Esophagus (tissue), 2 donors: ENCODE data around the gene IRF4. TPM values are rescaled to one million over a fixed set of nuclear protein-coding genes. Genes with fewer than 3 reads are reported as not detected.

Experiments
- H3K27ac ChIP-seq, 2 donors: one replicate each; pipeline ENCODE4 v1.5.1; 2013; ENCODE audit warnings: low read depth in 2 of 2, mild to moderate bottlenecking in 2 of 2, inconsistent platforms in 1 of 2, low read length in 1 of 2, moderate library complexity in 1 of 2
- H3K27me3 ChIP-seq, 2 donors: one replicate each; pipeline ENCODE4 v1.6.1; 2013; ENCODE audit warnings: low read length in 2 of 2, control low read depth in 1 of 2, mild to moderate bottlenecking in 1 of 2; ENCODE audit not compliant: insufficient read depth in 2 of 2, control insufficient read depth in 1 of 2
- H3K36me3 ChIP-seq, 2 donors: one replicate each; pipeline ENCODE4 v1.6.1; 2013; ENCODE audit warnings: low read length in 1 of 2; ENCODE audit not compliant: control insufficient read depth in 2 of 2, insufficient read depth in 2 of 2
- H3K4me1 ChIP-seq, 2 donors: one replicate each; pipeline ENCODE4 v1.6.1; 2013; ENCODE audit warnings: low read length in 1 of 2; ENCODE audit not compliant: control insufficient read depth in 2 of 2, insufficient read depth in 2 of 2
- H3K4me3 ChIP-seq, 2 donors: one replicate each; pipeline ENCODE4 v1.5.1; 2013; ENCODE audit warnings: low read length in 2 of 2, mild to moderate bottlenecking in 2 of 2, low read depth in 1 of 2, moderate library complexity in 1 of 2
- H3K9me3 ChIP-seq, 2 donors: one replicate each; pipeline ENCODE4 v1.6.1; 2013; ENCODE audit warnings: mild to moderate bottlenecking in 2 of 2, low read depth in 1 of 2, low read length in 1 of 2, moderate library complexity in 1 of 2; ENCODE audit not compliant: control insufficient read depth in 2 of 2, insufficient read depth in 1 of 2
- WGBS, 2 donors: extraction: QIAGEN DNeasy Blood & Tissue Kit; methylation state at CpG; one replicate each; pipeline ENCODE4 v1.1.7; 2013; 5-methylcytosine and 5-hydroxymethylcytosine counted together
- polyA plus RNA-seq, 2 donors: library from polyadenylated mRNA; stranded (reverse); fragments of 200-250 nt; gene quantifications; one replicate each; pipeline ENCODE4 v1.2.3, GENCODE V29; 2013
- donor health status: healthy with polysubstance abuse.
- donor health status: Bipolar disorder and iron deficiency.

The IRF4 gene
- polyA plus RNA-seq, 2 donors, result 0.27 to 0.28 TPM

DNA sequence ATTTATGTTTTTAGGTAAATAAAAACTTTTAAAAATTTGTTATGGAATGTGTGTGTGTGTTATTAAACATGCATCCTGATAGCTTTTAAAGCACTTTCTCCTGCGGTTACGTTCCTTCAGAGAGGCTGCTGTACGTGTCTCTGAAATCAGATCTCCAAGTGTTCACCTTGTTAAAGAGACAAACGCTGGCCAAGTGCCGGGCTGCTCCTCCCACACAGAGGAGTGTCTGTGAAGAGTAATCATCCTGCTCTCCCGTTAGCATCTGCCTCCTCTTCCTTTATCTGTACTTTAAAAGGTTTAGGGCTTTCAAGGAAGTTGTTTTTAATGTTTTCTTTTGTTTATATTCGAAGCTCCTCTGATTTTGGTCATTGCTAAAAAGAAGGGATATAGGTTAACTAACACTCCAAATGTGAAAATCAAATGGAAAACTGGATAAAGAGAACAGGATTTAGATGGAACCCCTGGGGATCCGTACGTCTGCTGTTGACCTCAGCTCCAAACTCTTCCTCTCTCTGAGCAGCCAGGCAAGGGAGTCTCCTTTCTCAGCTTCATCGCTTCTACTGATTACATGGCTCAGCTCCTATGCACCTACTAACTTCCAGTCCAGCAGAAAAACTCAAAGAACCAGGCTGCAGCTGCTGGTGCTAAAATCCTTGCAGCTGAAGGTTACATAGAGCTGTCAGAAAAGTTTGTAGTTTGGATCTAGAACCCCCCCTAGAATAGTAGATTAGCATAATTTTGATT, 20.0 kb downstream of the IRF4 start:
- H3K4me1 ChIP-seq, result no peaks in the 10 kb centered on the region
- H3K4me3 ChIP-seq, result no peak overlapping the region
- peaks cover 0 to 3% of the 10 kb centered on the region in 2 donors for H3K9me3 ChIP-seq
- no peaks in the 10 kb centered on the region for H3K27me3 ChIP-seq
- H3K27ac ChIP-seq, result no peak overlapping the region
- 29 to 42% methylated on average over 10 of the region's 10 CpGs for WGBS, 2 donors
- H3K36me3 ChIP-seq, result no peaks in the 10 kb centered on the region

DNA sequence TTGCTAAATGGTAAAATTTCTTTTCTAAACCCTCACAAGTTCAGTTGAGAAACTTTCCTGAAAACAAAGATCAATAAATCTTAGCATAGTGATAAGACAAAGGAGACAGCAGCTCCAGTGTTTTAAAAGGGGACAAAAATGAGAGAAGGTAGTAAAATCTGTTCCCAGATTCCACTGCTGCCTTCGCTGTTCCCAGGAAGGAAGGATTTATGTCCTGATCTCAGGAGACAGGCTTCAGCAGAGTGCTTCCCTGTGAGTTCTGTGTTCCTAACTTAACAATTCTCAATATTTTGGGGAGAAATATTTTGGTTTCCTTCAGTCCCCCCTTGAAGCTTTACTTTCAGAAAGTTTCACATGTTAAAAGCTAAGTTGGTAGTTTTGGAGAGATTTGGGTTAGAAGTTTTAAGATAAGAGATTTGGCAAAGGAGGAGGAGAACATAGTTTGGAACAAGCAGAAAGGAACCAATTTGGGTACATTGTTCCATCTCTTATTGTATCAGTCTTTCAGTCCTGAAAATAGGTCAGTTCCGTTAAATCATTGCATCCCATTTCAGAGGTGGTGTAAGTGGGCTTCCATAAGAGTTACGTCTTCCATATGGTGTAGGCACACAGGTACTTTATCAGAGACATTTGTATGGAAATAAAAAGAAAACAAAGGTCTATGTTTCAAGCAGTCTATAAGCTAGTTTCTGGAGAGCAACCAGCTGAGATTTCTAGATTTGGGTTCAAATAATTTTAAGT, 20.8 kb downstream of the IRF4 start:
- Histone ChIP-seq H3K27me3 (no peaks in the 10 kb centered on the region), H3K27ac (no peak overlapping the region), H3K4me1 (no peaks in the 10 kb centered on the region), H3K36me3 (no peaks in the 10 kb centered on the region), H3K9me3 (peaks cover 0 to 3% of the 10 kb centered on the region in 2 donors), H3K4me3 (no peak overlapping the region)
- WGBS, 2 donors, result 90 to 91% methylated on average over 3 of the region's 3 CpGs

DNA sequence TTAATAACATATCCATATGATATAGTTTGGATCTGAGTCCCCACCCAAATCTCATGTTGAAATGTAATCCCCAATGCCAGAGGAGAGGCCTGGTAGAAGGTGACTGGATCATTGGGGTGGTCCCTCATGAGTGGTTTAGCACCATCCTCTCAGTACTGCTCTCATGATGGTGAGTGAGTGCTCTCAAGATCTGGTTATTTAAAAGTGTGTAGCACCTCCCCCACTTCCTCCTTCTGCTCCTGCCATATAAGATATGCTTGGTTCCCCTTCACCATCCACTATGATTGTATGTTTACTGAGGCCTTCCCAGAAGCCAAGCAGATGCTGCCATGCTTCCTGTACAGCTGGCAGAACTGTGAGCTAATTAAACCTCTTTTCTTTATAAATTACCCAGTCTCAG, 22.9 kb downstream of the IRF4 start:
- no peaks in the 10 kb centered on the region for H3K36me3 ChIP-seq
- peaks cover 0 to 3% of the 10 kb centered on the region in 2 donors for H3K4me1 ChIP-seq
- H3K4me3 ChIP-seq, result no peak overlapping the region
- peaks cover 0 to 3% of the 10 kb centered on the region in 2 donors for H3K27me3 ChIP-seq
- H3K9me3 ChIP-seq, result peaks cover 0 to 6% of the 10 kb centered on the region in 2 donors
- H3K27ac ChIP-seq, result no peak overlapping the region

GRCh38 chr6:415087-415486, 23.5 kb downstream of the IRF4 start:
- Histone ChIP-seq H3K36me3 (no peaks in the 10 kb centered on the region), H3K27ac (no peak overlapping the region), H3K27me3 (peaks cover 0 to 3% of the 10 kb centered on the region in 2 donors), H3K4me1 (peaks cover 0 to 3% of the 10 kb centered on the region in 2 donors), H3K9me3 (peaks cover 0 to 6% of the 10 kb centered on the region in 2 donors), H3K4me3 (no peak overlapping the region)
- WGBS, 2 donors, result 96 to 97% methylated on average over 3 of the region's 3 CpGs

GRCh38 chr6:421211-421610, 29.7 kb downstream of the IRF4 start:
- Histone ChIP-seq H3K36me3 (no peaks in the 10 kb centered on the region), H3K27me3 (peaks cover 3 to 4% of the 10 kb centered on the region in 2 donors), H3K27ac (no peak overlapping the region), H3K4me3 (no peak overlapping the region), H3K4me1 (peaks cover 0 to 3% of the 10 kb centered on the region in 2 donors), H3K9me3 (peaks cover 0 to 5% of the 10 kb centered on the region in 2 donors)
- WGBS, 2 donors, result 87 to 91% methylated on average over 7 of the region's 7 CpGs

GRCh38 chr6:422433-423054, 31.0 kb downstream of the IRF4 start:
- 45 to 49% methylated on average over 6 of the region's 6 CpGs for WGBS, 2 donors
- H3K27me3 ChIP-seq, result peaks cover 2 to 4% of the 10 kb centered on the region in 2 donors
- H3K27ac ChIP-seq, result no peak overlapping the region
- peaks cover 0 to 1% of the 10 kb centered on the region in 2 donors for H3K4me1 ChIP-seq
- H3K36me3 ChIP-seq, result no peaks in the 10 kb centered on the region
- H3K4me3 ChIP-seq, result no peak overlapping the region
- H3K9me3 ChIP-seq, result peaks cover 0 to 5% of the 10 kb centered on the region in 2 donors

GRCh38 chr6:423055-423798, 31.7 kb downstream of the IRF4 start:
- no peak overlapping the region for H3K27ac ChIP-seq

DNA sequence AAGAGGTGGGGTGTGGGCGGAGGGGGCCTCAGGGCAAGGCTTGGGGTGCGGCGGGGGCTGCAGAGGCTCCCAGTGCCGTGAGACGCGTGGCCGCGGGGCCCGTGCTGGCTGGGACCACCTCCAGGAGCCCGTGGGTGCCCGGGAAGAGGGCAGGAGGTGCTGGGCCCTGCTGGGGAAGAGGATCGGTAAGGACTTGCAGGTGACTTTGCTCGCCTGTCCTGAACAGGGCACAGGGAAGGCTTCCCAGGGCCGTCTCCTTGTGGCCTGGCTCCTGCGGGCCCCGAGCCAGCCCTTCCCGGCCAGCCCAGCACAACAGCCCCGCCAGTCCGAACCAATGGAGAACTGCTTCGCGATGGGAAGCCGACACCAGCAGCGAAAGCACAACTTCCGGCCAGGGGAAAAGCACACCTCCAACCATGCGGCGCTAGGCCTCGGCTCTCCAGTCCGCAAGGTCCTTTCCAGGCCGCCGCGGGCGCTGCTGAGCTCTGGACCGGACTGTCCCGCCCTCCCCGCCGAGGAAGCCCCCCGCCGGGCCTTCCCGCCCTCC, 32.3 kb downstream of the IRF4 start:
- Histone ChIP-seq H3K4me1 (no peaks in the 10 kb centered on the region), H3K9me3 (peaks cover 0 to 3% of the 10 kb centered on the region in 2 donors), H3K27me3 (peaks cover 0 to 4% of the 10 kb centered on the region in 2 donors), H3K4me3 (no peak overlapping the region), H3K27ac (no peak overlapping the region), H3K36me3 (no peaks in the 10 kb centered on the region)
- 97% methylated on average over 28 to 39 of the region's 39 CpGs for WGBS, 2 donors

More at GRCh38 chr6:423055-423798, 31.7 kb downstream of the IRF4 start:
- Histone ChIP-seq H3K4me3 (no peak overlapping the region), H3K4me1 (no peaks in the 10 kb centered on the region), H3K27me3 (peaks cover 0 to 4% of the 10 kb centered on the region in 2 donors), H3K9me3 (peaks cover 0 to 3% of the 10 kb centered on the region in 2 donors), H3K36me3 (no peaks in the 10 kb centered on the region)
- WGBS, 2 donors, result 92 to 94% methylated on average over 11 of the region's 11 CpGs
